Gastroesophageal sphincter (tissue), 3 donors: ENCODE measurements around the gene DPEP2NB.

Experiments used
- CTCF ChIP-seq, 4 experiments: fragments of 200-600 bp in 2 of 4; fragments of 450-650 bp in 2 of 4; sonication (generic) in 1 of 4; IDR thresholded peaks; one replicate each; pipeline ENCODE4 v1.5.1; 2017 to 2019; ENCODE audit warnings: antibody characterized with exemption in 4 of 4, mild to moderate bottlenecking in 2 of 4, moderate library complexity in 2 of 4
- EP300 ChIP-seq: sonication (generic); formaldehyde crosslinking; IDR thresholded peaks from one replicate; pipeline ENCODE4 v1.6.1; 2017; ENCODE audit warnings: antibody characterized with exemption, mild to moderate bottlenecking
- POLR2A ChIP-seq, 2 donors: fragments of 450-650 bp; IDR thresholded peaks; one replicate each; pipeline ENCODE4 v1.6.1; 2017; ENCODE audit warnings: antibody characterized with exemption in 2 of 2, mild to moderate bottlenecking in 2 of 2, moderate library complexity in 1 of 2
- POLR2AphosphoS5 ChIP-seq: sonication (generic); formaldehyde crosslinking; IDR thresholded peaks from one replicate; pipeline ENCODE4 v1.6.1; 2017; ENCODE audit warnings: antibody characterized with exemption

GRCh38 chr16:68021490-68021889, 5.8 kb upstream of the DPEP2NB start:
- no peak for TF ChIP-seq CTCF (IDR thresholded peaks at IDR 0.05)
- no peak for TF ChIP-seq EP300
- no peak for TF ChIP-seq POLR2AphosphoS5
- TF ChIP-seq POLR2A (IDR thresholded peaks at IDR 0.05), result no peak
